ENCODE data around the gene LYL1.

Gene LYL1

GRCh38 chr19:13052447-13053175 lies 50.0 kb downstream of the LYL1 start:
- Histone ChIP-seq H3K27ac (no peak overlapping the region), H3K4me3 (ENCODE audit: low read depth, low read length) (no peak overlapping the region), H3K27me3 (replicated peaks) (no peaks in the 10 kb centered on the region), H3K36me3 (replicated peaks) (no peaks in the 10 kb centered on the region)
- in situ Hi-C loops (cut with HindIII; ENCODE audit: low pct_ligation_motif_present, low sequenced_read_pairs), result no loop called here
- no peak for TF ChIP-seq CTCF (IDR thresholded peaks at IDR 0.05; ENCODE audit: low read depth, low read length, missing control alignments)
- DNase-seq, result no peak

DNA sequence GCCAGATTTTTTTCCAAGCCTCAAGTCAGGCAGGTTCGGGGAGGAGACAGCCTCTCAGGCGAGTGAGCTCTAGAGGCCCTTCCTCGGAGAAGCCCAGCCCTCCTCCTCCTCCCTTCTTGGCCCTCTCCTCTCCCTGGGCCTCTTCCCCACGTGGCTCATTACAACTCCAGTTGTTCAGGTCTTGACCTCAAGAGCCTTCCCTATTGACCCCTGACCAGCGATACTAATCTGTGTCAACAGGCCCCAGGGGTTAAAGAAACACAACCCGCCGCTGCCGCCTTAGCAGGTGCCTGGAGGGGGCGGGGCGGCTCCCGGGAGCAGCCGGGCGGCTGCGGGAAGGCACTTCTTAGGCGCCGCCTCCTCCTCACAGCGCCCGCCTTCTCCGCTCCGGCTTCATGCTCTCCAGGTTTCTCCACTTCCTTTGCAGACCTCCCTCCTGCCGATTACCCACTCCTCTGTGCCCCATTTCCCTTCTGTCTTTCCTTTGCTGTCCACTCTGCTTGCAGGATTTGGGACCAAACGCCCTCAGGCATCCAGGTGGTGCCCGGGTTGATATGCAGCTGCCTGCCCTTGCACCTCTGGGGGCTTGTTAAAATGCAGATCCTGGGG lies 51.0 kb downstream of the LYL1 start:
- no peak overlapping the region for H3K27ac ChIP-seq
- no peak for TF ChIP-seq CTCF (IDR thresholded peaks at IDR 0.05; ENCODE audit: low read depth, low read length, missing control alignments)
- H3K4me3 ChIP-seq (ENCODE audit: low read depth, low read length), result no peak overlapping the region
- no peaks in the 10 kb centered on the region for H3K27me3 ChIP-seq (replicated peaks)
- no peaks in the 10 kb centered on the region for H3K36me3 ChIP-seq (replicated peaks)
- DNase-seq, result no peak
- in situ Hi-C loops (cut with HindIII; ENCODE audit: low pct_ligation_motif_present, low sequenced_read_pairs), result no loop called here

DNA sequence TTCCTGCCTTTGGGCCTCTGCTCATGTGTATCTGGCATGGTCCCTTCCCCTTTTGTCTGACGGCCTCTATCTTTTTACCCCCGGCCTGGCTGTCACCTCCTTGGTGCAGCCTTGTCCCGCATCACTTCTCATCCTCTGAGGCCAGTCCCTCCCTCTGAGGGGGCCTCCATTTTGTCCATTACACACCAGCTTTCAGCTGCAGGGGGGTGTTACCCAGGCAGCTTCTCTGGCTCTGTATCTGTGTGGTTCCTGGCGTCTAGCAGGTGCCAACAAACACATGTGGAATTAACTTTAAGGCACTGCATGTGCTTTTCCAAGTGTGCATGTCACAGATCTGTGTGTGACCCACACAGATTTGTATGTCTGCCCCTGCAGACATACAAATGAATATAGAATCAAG lies 52.4 kb downstream of the LYL1 start:
- DNase-seq, result no peak
- Histone ChIP-seq H3K36me3 (replicated peaks) (no peaks in the 10 kb centered on the region), H3K4me3 (ENCODE audit: low read depth, low read length) (no peak overlapping the region), H3K27me3 (replicated peaks) (no peaks in the 10 kb centered on the region), H3K27ac (no peak overlapping the region)
- in situ Hi-C loops (cut with HindIII; ENCODE audit: low pct_ligation_motif_present, low sequenced_read_pairs), result no loop called here
- TF ChIP-seq CTCF (IDR thresholded peaks at IDR 0.05; ENCODE audit: low read depth, low read length, missing control alignments), result no peak
